Nephron progenitor cell (in vitro differentiated cells): ENCODE data around the gene ARHGEF25.
"Not testable (repeated sequence)": the region's sequence is repeated elsewhere in the genome, so short reads cannot be mapped to it uniquely, and the experiment has no call there.

ENCODE experiments used
- DNase-seq: peaks from one replicate; pipeline ENCODE4 v3.0.0; 2021
- H3K27ac Mint-ChIP-seq: 2 replicates; pipeline ENCODE4 v1.8.0; 2021; ENCODE audit warnings: mild to moderate bottlenecking, moderate library complexity, mixed read lengths
- H3K27me3 Mint-ChIP-seq: 2 replicates; pipeline ENCODE4 v1.8.0; 2021; ENCODE audit warnings: mild to moderate bottlenecking, low read depth, mixed read lengths; ENCODE audit not compliant: poor library complexity
- H3K36me3 Mint-ChIP-seq: 2 replicates; pipeline ENCODE4 v1.8.0; 2021; ENCODE audit warnings: low read depth, mixed read lengths
- H3K4me1 Mint-ChIP-seq: 2 replicates; pipeline ENCODE4 v1.8.0; 2021; ENCODE audit warnings: mixed read lengths
- H3K4me3 Mint-ChIP-seq: 2 replicates; pipeline ENCODE4 v1.8.0; 2021; ENCODE audit warnings: mild to moderate bottlenecking, moderate library complexity, mixed read lengths
- H3K9me3 Mint-ChIP-seq: 2 replicates; pipeline ENCODE4 v1.8.0; 2021; ENCODE audit warnings: mild to moderate bottlenecking, moderate library complexity, mixed read lengths
- CTCF ChIP-seq: fragments of 200-600 bp; sonication (generic); IDR thresholded peaks from 2 replicates; pipeline ENCODE4 v1.5.0; 2021; ENCODE audit warnings: antibody characterized with exemption

The ARHGEF25 gene

DNA sequence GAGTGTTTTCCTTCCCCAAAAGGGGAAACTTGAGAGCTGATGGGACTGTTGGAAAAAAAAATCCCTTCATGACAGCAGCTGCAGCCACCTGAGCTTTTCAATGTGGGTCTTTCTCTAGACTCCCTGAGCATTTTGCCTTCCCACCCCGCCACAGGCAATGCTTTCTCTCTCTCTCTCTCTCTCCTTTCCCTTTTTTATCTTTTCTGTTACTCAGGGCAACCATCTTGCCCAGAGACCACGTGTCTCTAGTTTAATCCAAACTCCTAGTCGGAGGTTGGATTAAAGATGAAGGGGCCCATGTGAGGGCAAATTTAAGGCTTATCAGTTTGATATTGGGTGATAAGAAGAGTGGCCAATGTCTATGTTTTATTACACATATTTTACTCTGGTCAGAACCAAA, 47.7 kb downstream of the ARHGEF25 start:
- DNase-seq: no peak
- Mint-ChIP-seq H3K27ac (no peak overlapping the region), H3K4me3 (no peak overlapping the region), H3K36me3 (no peaks in the 10 kb centered on the region), H3K27me3 (peaks cover 20% of the 10 kb centered on the region), H3K4me1 (no peaks in the 10 kb centered on the region), H3K9me3 (peaks cover 77% of the 10 kb centered on the region)
- TF ChIP-seq CTCF: no peak

- Mint-ChIP-seq H3K9me3 (peaks cover 76% of the 10 kb centered on the region), H3K36me3 (no peaks in the 10 kb centered on the region), H3K4me1 (no peaks in the 10 kb centered on the region), H3K27ac (no peak overlapping the region), H3K4me3 (no peak overlapping the region), H3K27me3 (peaks cover 27% of the 10 kb centered on the region)
- no peak for DNase-seq
- TF ChIP-seq CTCF: no peak
These were observed 50.1 kb downstream of the ARHGEF25 start for GRCh38 chr12:57661376-57661775.

DNA sequence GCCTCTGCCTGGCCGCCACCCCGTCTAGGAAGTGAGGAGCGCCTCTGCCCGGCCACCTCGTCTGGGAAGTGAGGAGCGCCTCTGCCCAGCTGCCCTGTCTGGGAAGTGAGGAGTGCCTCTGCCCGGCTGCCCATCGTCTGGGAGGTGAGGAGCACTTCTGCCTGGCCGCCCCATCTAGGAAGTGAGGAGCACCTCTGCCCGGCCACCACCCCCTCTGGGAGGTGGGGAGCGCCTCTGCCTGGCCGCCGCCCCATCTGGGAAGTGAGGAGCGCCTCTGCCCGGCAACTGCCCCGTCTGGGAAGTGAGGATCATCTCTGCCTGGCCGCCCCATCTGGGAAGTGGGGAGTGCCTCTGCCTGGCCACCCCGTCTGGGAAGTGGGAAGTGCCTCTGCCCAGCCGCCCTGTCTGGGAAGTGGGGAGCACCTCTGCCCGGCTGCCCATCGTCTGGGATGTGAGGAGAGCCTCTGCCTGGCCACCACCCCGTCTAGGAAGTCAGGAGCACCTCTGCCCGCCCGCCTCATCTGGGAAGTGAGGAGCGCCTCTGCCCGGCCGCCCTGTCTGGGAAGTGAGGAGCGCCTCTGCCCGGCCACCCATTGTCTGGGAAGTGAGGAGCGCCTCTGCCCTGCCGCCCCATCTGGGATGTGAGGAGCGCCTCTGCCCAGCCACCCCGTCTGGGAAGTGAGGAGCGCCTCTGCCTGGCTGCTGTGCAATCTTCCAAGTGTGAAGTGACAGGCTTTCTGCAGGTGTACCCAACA, 54.0 kb downstream of the ARHGEF25 start:
- not testable (repeated sequence) for H3K4me3 Mint-ChIP-seq, H3K36me3 Mint-ChIP-seq, H3K27ac Mint-ChIP-seq, H3K4me1 Mint-ChIP-seq, DNase-seq
- H3K9me3 Mint-ChIP-seq: peaks cover 59% of the 10 kb centered on the region
- H3K27me3 Mint-ChIP-seq: peaks cover 25% of the 10 kb centered on the region
